ENCODE measurements around the gene PPP2R5A. TPM values are rescaled to one million over a fixed set of nuclear protein-coding genes. Genes with fewer than 3 reads are reported as not detected.

Gene PPP2R5A
- total RNA-seq, 2 experiments from 2014 or later: 35.2 to 36.5 TPM

- DNase-seq (no peak), ATAC-seq (no peak)
- Mint-ChIP-seq H3K27me3 (no peaks in the 10 kb centered on the region), H3K27ac (no peak overlapping the region), H3K4me3 (no peak overlapping the region), H3K4me1 (ENCODE audit: low read depth) (peaks cover 2% of the 10 kb centered on the region), H3K9me3 (no peaks in the 10 kb centered on the region), H3K36me3 (ENCODE audit: low read depth) (peaks cover 20% of the 10 kb centered on the region)
- TF ChIP-seq CTCF (IDR thresholded peaks at IDR 0.05): no peak
- intact Hi-C loops (cut with micrococcal nuclease): no loop called here
- POLR2A ChIA-PET: no interaction called here
- CTCF ChIA-PET: interaction anchor here (1.4 to 1.8 kb wide), 2 partner anchors 316 to 654 kb away, joined by 3 to 4 read pairs; partner anchors contain the start of genes DTL and INTS7
Measured at GRCh38 chr1:212351588-212352362, 66.6 kb downstream of the PPP2R5A start.

DNA sequence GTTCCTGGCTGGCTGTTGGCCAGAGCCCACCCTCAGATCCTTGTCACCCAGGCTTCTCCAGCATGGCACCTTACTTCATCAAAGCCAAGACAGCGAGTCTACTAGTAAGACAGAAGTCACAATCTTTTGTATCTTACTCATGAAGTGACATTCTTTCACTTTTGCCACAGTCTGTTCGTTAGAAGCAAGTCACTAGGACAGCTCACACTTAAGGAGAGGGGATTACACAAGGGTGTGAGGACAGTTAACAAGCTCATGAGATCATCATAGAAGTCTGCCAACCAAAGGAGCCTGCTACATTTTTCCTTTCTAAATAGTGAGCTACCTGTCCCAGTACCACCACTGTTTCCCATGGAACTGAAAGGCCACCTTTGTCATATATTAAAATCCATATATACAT lies 68.0 kb downstream of the PPP2R5A start:
- H3K36me3 Mint-ChIP-seq (ENCODE audit: low read depth): peaks cover 24% of the 10 kb centered on the region
- no peaks in the 10 kb centered on the region for H3K27me3 Mint-ChIP-seq
- no peaks in the 10 kb centered on the region for H3K9me3 Mint-ChIP-seq
- ChIA-PET POLR2A (interaction anchor here (0.6 kb wide), 1 partner anchor 828 kb away, joined by 3 read pairs; no protein-coding TSS in a partner anchor), CTCF (interaction anchor here (0.7 to 1.6 kb wide), 2 partner anchors 9 to 103 kb away, joined by 5 read pairs; no protein-coding TSS in a partner anchor)
- no peak for DNase-seq
- peaks cover 2% of the 10 kb centered on the region for H3K4me1 Mint-ChIP-seq (ENCODE audit: low read depth)
- no peak for TF ChIP-seq CTCF (IDR thresholded peaks at IDR 0.05)
- H3K27ac Mint-ChIP-seq: peak overlapping the region; percentile 62
- intact Hi-C loops (cut with micrococcal nuclease): no loop called here
- H3K4me3 Mint-ChIP-seq: no peak overlapping the region
- ATAC-seq: no peak

GRCh38 chr1:212354464-212354863 lies 69.3 kb downstream of the PPP2R5A start:
- ChIA-PET POLR2A (no interaction called here), CTCF (no interaction called here)
- no peak for DNase-seq
- no peak for ATAC-seq
- H3K4me3 Mint-ChIP-seq: no peak overlapping the region
- H3K36me3 Mint-ChIP-seq (ENCODE audit: low read depth): peaks cover 28% of the 10 kb centered on the region
- H3K9me3 Mint-ChIP-seq: no peaks in the 10 kb centered on the region
- TF ChIP-seq CTCF (IDR thresholded peaks at IDR 0.05): no peak
- no peak overlapping the region for H3K27ac Mint-ChIP-seq
- intact Hi-C loops (cut with micrococcal nuclease): no loop called here
- peaks cover 2% of the 10 kb centered on the region for H3K4me1 Mint-ChIP-seq (ENCODE audit: low read depth)
- H3K27me3 Mint-ChIP-seq: no peaks in the 10 kb centered on the region

GRCh38 chr1:212355230-212355969 lies 70.2 kb downstream of the PPP2R5A start:
- Mint-ChIP-seq H3K4me1 (ENCODE audit: low read depth) (peaks cover 12% of the 10 kb centered on the region), H3K4me3 (no peak overlapping the region), H3K27ac (no peak overlapping the region), H3K9me3 (no peaks in the 10 kb centered on the region), H3K36me3 (ENCODE audit: low read depth) (peaks cover 34% of the 10 kb centered on the region), H3K27me3 (no peaks in the 10 kb centered on the region)
- DNase-seq (no peak), ATAC-seq (no peak)
- intact Hi-C loops (cut with micrococcal nuclease): no loop called here
- ChIA-PET CTCF (interaction anchor here (1.2 to 2.0 kb wide), 5 partner anchors 10 to 675 kb away, joined by 4 to 6 read pairs (median 4); partner anchors contain the start of genes DTL and INTS7), POLR2A (interaction anchor here (0.6 kb wide), 1 partner anchor 346 kb away, joined by 3 read pairs; no protein-coding TSS in a partner anchor)
- TF ChIP-seq CTCF (IDR thresholded peaks at IDR 0.05): no peak

All from activated CD8-positive, alpha-beta T cell treated with anti-CD3 and anti-CD28 coated beads for 36 hours (primary cell).